ENCODE results near the gene GSTM5.
"Not testable (repeated sequence)": the region's sequence is repeated elsewhere in the genome, so short reads cannot be mapped to it uniquely, and the experiment has no call there.

The GSTM5 gene

GRCh38 chr1:109697861-109698260 lies 14.2 kb upstream of the GSTM5 start:
- DNase-seq: not testable (repeated sequence)

- DNase-seq: not testable (repeated sequence)
These were observed 9.1 kb upstream of the GSTM5 start for GRCh38 chr1:109702940-109703339.

GRCh38 chr1:109704173-109704572 lies 7.9 kb upstream of the GSTM5 start:
- no peak for DNase-seq

- DNase-seq: no peak
These were observed 6.6 kb upstream of the GSTM5 start for GRCh38 chr1:109705411-109705810.

- not testable (repeated sequence) for DNase-seq
These were observed 3.1 kb upstream of the GSTM5 start for GRCh38 chr1:109708949-109709348.

- DNase-seq: not testable (repeated sequence)
These were observed 2.2 kb upstream of the GSTM5 start for GRCh38 chr1:109709822-109710221.

- DNase-seq: no peak
These were observed 342 bp downstream of the GSTM5 start for GRCh38 chr1:109712321-109712864.

- no peak for DNase-seq
These were observed 1.6 kb downstream of the GSTM5 start for GRCh38 chr1:109713636-109714035.

GRCh38 chr1:109714661-109715372 lies 2.8 kb downstream of the GSTM5 start:
- DNase-seq: no peak

- DNase-seq: no peak
These were observed 4.1 kb downstream of the GSTM5 start for GRCh38 chr1:109716121-109716520.

GRCh38 chr1:109716570-109717090 lies 4.6 kb downstream of the GSTM5 start:
- no peak for DNase-seq

GRCh38 chr1:109717729-109718128 lies 5.7 kb downstream of the GSTM5 start:
- no peak for DNase-seq

- no peak for DNase-seq
These were observed 6.4 kb downstream of the GSTM5 start for GRCh38 chr1:109718495-109718894.

GRCh38 chr1:109719337-109719837 lies 7.3 kb downstream of the GSTM5 start:
- no peak for DNase-seq

GRCh38 chr1:109721042-109721441 lies 9.0 kb downstream of the GSTM5 start:
- DNase-seq: no peak

- no peak for DNase-seq
These were observed 9.9 kb downstream of the GSTM5 start for GRCh38 chr1:109721971-109722370.

GRCh38 chr1:109722908-109723691 lies 11.0 kb downstream of the GSTM5 start:
- no peak for DNase-seq

GRCh38 chr1:109724933-109725332 lies 12.9 kb downstream of the GSTM5 start:
- no peak for DNase-seq

GRCh38 chr1:109725510-109725909 lies 13.5 kb downstream of the GSTM5 start:
- no peak for DNase-seq

GRCh38 chr1:109726007-109726406 lies 14.0 kb downstream of the GSTM5 start:
- DNase-seq: no peak

- no peak for DNase-seq
These were observed 14.8 kb downstream of the GSTM5 start for GRCh38 chr1:109726728-109727373.

- DNase-seq: no peak
These were observed 16.8 kb downstream of the GSTM5 start for GRCh38 chr1:109728870-109729269.

GRCh38 chr1:109730666-109731065 lies 18.6 kb downstream of the GSTM5 start:
- no peak for DNase-seq
